Measurements from ENCODE around the gene DTYMK.

Gene DTYMK

DNA sequence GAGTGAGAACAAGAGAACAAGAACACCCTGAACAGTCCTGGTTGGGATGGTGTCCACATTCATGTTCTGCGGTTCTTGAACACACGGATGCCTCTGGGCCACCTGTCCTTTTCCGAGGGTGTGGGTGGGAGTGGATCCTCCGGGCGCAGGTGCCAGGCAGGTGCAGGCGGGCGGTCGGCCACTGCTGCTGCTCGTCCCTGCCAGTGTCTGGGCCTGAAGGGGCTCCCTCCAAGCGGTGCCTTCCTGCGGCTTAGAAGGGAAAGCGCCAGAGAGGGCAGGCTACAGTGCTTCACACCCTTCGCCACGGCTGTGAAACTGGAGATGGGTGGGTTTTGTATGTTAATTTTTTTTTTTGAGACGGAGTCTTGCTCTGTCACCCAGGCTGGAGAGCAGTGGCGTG, 39.8 kb upstream of the DTYMK start:
- H3K4me1 ChIP-seq (ENCODE audit: control insufficient read depth, insufficient read depth, low read length) = peaks cover 7% of the 10 kb centered on the region
- H3K4me3 ChIP-seq (ENCODE audit: low read length) = no peak overlapping the region
- no peak overlapping the region for H3K4me2 ChIP-seq (ENCODE audit: low read length)
- H3K36me3 ChIP-seq (ENCODE audit: insufficient read depth, low read length) = peaks cover 34% of the 10 kb centered on the region
- H3K27me3 ChIP-seq (ENCODE audit: control insufficient read depth, insufficient read depth, low read length) = no peaks in the 10 kb centered on the region
- H3K9ac ChIP-seq (ENCODE audit: low read depth, low read length) = no peak overlapping the region
- peaks cover 5% of the 10 kb centered on the region for H3K9me3 ChIP-seq (replicated peaks; ENCODE audit: low read length)

DNA sequence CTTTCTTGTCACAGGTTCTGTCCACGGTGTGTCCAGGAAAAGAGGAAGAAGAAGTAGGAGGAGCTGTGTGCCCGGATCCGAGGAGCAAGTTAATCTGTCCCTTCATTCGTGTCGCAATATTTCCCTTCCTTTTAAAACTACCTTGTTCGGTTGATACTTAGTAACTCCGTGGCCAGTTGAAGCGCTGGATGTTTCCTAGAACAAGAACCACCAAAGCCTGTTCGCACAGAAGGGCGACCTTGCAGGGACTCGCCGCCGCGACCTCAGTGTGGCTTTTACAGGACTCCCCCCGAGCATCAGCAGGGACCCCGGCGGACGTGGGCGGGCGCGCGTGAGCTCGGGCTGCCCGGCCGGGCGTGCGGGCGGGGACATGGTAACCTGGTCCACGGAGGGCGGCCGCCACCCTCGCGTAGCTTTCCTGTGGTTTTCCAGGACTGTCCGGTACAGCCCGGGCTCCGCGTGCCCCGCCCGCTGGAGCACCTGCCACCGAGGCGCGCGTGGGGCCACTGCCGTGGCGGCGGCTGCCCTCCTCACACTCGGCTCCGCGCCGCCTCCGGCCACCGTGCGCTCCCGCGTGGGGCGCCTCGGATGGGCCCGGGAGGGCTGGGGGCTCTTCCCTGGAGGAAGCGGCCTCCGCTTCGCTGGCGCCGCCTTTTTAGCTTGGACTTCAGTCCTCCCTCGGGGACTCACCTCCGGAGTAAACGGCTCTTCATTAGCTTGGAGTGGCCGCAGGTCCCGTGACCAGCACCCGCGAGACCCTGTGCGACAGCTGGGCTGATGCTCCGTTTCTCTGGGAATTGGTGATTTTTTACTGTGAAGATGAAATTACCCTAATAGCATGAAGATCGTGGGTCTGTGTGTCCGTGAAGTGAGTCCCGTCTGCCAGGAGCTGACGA, 38.6 kb upstream of the DTYMK start:
- peaks cover 42% of the 10 kb centered on the region for H3K36me3 ChIP-seq (ENCODE audit: insufficient read depth, low read length)

DNA sequence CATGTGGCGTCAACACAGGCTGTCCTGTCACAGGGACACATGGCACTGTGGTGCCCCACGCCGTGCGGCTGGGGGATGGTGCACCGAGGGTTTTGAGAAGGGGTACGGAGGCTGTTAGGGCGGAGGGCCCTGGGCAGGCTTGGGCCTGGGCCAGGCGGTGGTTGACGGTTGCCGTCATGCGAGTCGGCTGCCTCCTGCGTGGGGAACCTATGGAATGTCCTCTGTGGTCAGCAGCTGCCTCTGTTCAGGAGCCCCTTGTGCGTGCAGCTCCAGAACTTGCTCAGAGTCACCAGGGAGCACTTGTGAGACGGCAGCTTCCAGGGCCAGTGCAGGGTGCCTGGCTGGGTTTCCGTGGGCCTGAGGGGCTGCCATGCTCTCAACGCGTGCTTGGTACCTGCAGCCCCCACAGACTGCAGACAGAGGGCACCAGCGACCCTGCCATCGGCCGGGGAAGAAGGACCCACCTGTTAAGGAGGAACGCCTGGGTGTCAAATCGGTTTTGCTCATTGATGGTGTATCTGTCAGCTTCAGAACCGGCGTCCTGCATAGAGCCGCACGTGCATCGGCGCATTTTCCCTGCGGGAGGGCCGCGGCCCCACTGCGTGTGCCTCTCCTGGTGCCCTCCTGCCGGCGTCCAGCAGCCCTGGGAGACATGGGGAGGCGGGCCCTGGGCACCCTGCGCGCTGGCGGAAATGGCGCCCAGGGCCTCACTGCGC, 37.8 kb upstream of the DTYMK start:
- H3K9me3 ChIP-seq (replicated peaks; ENCODE audit: low read length) = peaks cover 5% of the 10 kb centered on the region
- H3K4me3 ChIP-seq (ENCODE audit: low read length) = no peak overlapping the region
- peaks cover 50% of the 10 kb centered on the region for H3K36me3 ChIP-seq (ENCODE audit: insufficient read depth, low read length)

More for the DNA sequence above, 38.6 kb upstream of the DTYMK start:
- Histone ChIP-seq H3K4me1 (ENCODE audit: control insufficient read depth, insufficient read depth, low read length) (peaks cover 7% of the 10 kb centered on the region), H3K9ac (ENCODE audit: low read depth, low read length) (no peak overlapping the region), H3K9me3 (replicated peaks; ENCODE audit: low read length) (peaks cover 5% of the 10 kb centered on the region), H3K4me2 (ENCODE audit: low read length) (peak overlapping the region; percentile 20), H3K27me3 (ENCODE audit: control insufficient read depth, insufficient read depth, low read length) (no peaks in the 10 kb centered on the region), H3K4me3 (ENCODE audit: low read length) (no peak overlapping the region)

DNA sequence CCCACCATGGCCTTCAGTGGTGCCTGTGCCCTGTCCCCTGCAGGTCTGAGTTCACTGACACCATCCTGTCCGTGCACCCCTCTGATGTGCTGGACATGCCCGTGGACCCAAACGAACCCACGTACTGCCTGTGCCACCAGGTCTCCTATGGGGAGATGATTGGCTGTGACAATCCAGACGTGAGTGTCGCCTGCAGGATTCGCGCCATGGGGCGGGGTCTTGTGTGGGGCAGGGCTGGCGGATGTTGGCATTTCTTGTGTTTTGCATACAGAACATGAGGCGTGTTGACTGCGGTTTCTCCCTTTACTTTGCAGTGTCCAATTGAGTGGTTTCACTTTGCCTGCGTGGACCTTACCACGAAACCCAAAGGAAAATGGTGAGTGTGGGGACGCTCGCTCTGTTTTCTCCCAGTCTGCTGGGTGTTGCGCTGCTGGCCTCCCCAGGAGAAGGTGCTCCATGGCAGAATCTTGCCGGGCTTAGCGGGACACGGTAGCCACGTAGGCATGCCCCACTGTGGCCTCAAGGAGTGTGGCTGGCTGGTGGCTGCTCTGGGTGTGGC, 36.4 kb upstream of the DTYMK start:
- Histone ChIP-seq H3K9me3 (replicated peaks; ENCODE audit: low read length) (peaks cover 5% of the 10 kb centered on the region), H3K4me3 (ENCODE audit: low read length) (no peak overlapping the region), H3K4me1 (ENCODE audit: control insufficient read depth, insufficient read depth, low read length) (no peaks in the 10 kb centered on the region), H3K9ac (ENCODE audit: low read depth, low read length) (no peak overlapping the region), H3K27me3 (ENCODE audit: control insufficient read depth, insufficient read depth, low read length) (no peaks in the 10 kb centered on the region), H3K36me3 (ENCODE audit: insufficient read depth, low read length) (peaks cover 57% of the 10 kb centered on the region), H3K4me2 (ENCODE audit: low read length) (no peak overlapping the region)

More for the DNA sequence above, 37.8 kb upstream of the DTYMK start:
- Histone ChIP-seq H3K27me3 (ENCODE audit: control insufficient read depth, insufficient read depth, low read length) (no peaks in the 10 kb centered on the region), H3K4me2 (ENCODE audit: low read length) (no peak overlapping the region), H3K4me1 (ENCODE audit: control insufficient read depth, insufficient read depth, low read length) (peaks cover 7% of the 10 kb centered on the region), H3K9ac (ENCODE audit: low read depth, low read length) (no peak overlapping the region)

DNA sequence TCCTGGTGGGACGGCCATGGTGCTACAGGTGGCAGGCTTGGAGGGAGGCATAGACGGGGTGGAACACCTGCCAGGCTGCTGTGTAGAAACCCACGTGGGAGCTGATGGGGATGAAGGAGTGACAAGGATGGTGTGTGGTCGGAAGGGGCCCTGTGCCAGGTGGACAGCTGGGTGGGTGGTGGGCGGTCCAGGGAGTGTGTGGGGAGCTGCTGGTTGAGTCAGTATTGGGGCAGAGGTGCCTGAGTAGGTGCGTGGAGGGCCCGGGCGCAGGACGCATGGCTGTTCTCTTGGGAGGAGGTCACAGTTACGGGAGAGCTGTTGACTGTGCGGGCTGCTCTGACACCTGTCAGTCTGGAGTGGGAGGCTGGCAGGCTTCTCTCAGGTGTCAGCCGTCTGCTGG, 35.2 kb upstream of the DTYMK start:
- H3K9me3 ChIP-seq (replicated peaks; ENCODE audit: low read length) = peaks cover 5% of the 10 kb centered on the region
- no peak overlapping the region for H3K9ac ChIP-seq (ENCODE audit: low read depth, low read length)
- H3K4me1 ChIP-seq (ENCODE audit: control insufficient read depth, insufficient read depth, low read length) = no peaks in the 10 kb centered on the region
- H3K27me3 ChIP-seq (ENCODE audit: control insufficient read depth, insufficient read depth, low read length) = no peaks in the 10 kb centered on the region
- no peak overlapping the region for H3K4me3 ChIP-seq (ENCODE audit: low read length)
- no peak overlapping the region for H3K4me2 ChIP-seq (ENCODE audit: low read length)
- peaks cover 57% of the 10 kb centered on the region for H3K36me3 ChIP-seq (ENCODE audit: insufficient read depth, low read length)

- no peaks in the 10 kb centered on the region for H3K4me1 ChIP-seq (ENCODE audit: control insufficient read depth, insufficient read depth, low read length)
- H3K27me3 ChIP-seq (ENCODE audit: control insufficient read depth, insufficient read depth, low read length) = no peaks in the 10 kb centered on the region
- no peak overlapping the region for H3K9ac ChIP-seq (ENCODE audit: low read depth, low read length)
- peaks cover 57% of the 10 kb centered on the region for H3K36me3 ChIP-seq (ENCODE audit: insufficient read depth, low read length)
- no peak overlapping the region for H3K4me2 ChIP-seq (ENCODE audit: low read length)
- peaks cover 5% of the 10 kb centered on the region for H3K9me3 ChIP-seq (replicated peaks; ENCODE audit: low read length)
- no peak overlapping the region for H3K4me3 ChIP-seq (ENCODE audit: low read length)
Measured at GRCh38 chr2:241720560-241720959, 33.9 kb upstream of the DTYMK start.

GRCh38 chr2:241720099-241720498, 33.5 kb upstream of the DTYMK start:
- Histone ChIP-seq H3K4me1 (ENCODE audit: control insufficient read depth, insufficient read depth, low read length) (no peaks in the 10 kb centered on the region), H3K9me3 (replicated peaks; ENCODE audit: low read length) (peaks cover 5% of the 10 kb centered on the region), H3K36me3 (ENCODE audit: insufficient read depth, low read length) (peaks cover 57% of the 10 kb centered on the region), H3K4me2 (ENCODE audit: low read length) (no peak overlapping the region), H3K4me3 (ENCODE audit: low read length) (no peak overlapping the region), H3K9ac (ENCODE audit: low read depth, low read length) (no peak overlapping the region), H3K27me3 (ENCODE audit: control insufficient read depth, insufficient read depth, low read length) (no peaks in the 10 kb centered on the region)

GRCh38 chr2:241719093-241719492, 32.5 kb upstream of the DTYMK start:
- Histone ChIP-seq H3K36me3 (ENCODE audit: insufficient read depth, low read length) (peaks cover 59% of the 10 kb centered on the region), H3K9me3 (replicated peaks; ENCODE audit: low read length) (peaks cover 5% of the 10 kb centered on the region), H3K4me2 (ENCODE audit: low read length) (no peak overlapping the region), H3K4me1 (ENCODE audit: control insufficient read depth, insufficient read depth, low read length) (no peaks in the 10 kb centered on the region), H3K9ac (ENCODE audit: low read depth, low read length) (no peak overlapping the region), H3K4me3 (ENCODE audit: low read length) (no peak overlapping the region), H3K27me3 (ENCODE audit: control insufficient read depth, insufficient read depth, low read length) (no peaks in the 10 kb centered on the region)

GRCh38 chr2:241708879-241709278, 22.3 kb upstream of the DTYMK start:
- Histone ChIP-seq H3K9me3 (replicated peaks; ENCODE audit: low read length) (no peaks in the 10 kb centered on the region), H3K4me1 (ENCODE audit: control insufficient read depth, insufficient read depth, low read length) (no peaks in the 10 kb centered on the region), H3K9ac (ENCODE audit: low read depth, low read length) (no peak overlapping the region), H3K4me2 (ENCODE audit: low read length) (no peak overlapping the region), H3K27me3 (ENCODE audit: control insufficient read depth, insufficient read depth, low read length) (no peaks in the 10 kb centered on the region), H3K36me3 (ENCODE audit: insufficient read depth, low read length) (peaks cover 59% of the 10 kb centered on the region), H3K4me3 (ENCODE audit: low read length) (no peak overlapping the region)

GRCh38 chr2:241706537-241706936, 19.9 kb upstream of the DTYMK start:
- Histone ChIP-seq H3K9ac (ENCODE audit: low read depth, low read length) (no peak overlapping the region), H3K27me3 (ENCODE audit: control insufficient read depth, insufficient read depth, low read length) (no peaks in the 10 kb centered on the region), H3K36me3 (ENCODE audit: insufficient read depth, low read length) (peaks cover 42% of the 10 kb centered on the region), H3K4me1 (ENCODE audit: control insufficient read depth, insufficient read depth, low read length) (peaks cover 7% of the 10 kb centered on the region), H3K4me2 (ENCODE audit: low read length) (no peak overlapping the region), H3K9me3 (replicated peaks; ENCODE audit: low read length) (no peaks in the 10 kb centered on the region), H3K4me3 (ENCODE audit: low read length) (no peak overlapping the region)

- H3K4me3 ChIP-seq (ENCODE audit: low read length) = peak overlapping the region; percentile 98
- H3K4me1 ChIP-seq (ENCODE audit: control insufficient read depth, insufficient read depth, low read length) = peaks cover 7% of the 10 kb centered on the region
- no peaks in the 10 kb centered on the region for H3K9me3 ChIP-seq (replicated peaks; ENCODE audit: low read length)
- H3K36me3 ChIP-seq (ENCODE audit: insufficient read depth, low read length) = peaks cover 24% of the 10 kb centered on the region
- H3K9ac ChIP-seq (ENCODE audit: low read depth, low read length) = peak overlapping the region; percentile 88
- no peaks in the 10 kb centered on the region for H3K27me3 ChIP-seq (ENCODE audit: control insufficient read depth, insufficient read depth, low read length)
- H3K4me2 ChIP-seq (ENCODE audit: low read length) = peak overlapping the region; percentile 100
Measured at GRCh38 chr2:241703032-241703604, 16.5 kb upstream of the DTYMK start.
